Erythroblast (primary cell): ENCODE results near the gene RTN4RL1.

Source experiments
- GATA1 ChIP-seq: IDR thresholded peaks from 2 replicates; pipeline ENCODE4 v1.6.1; 2011; ENCODE audit warnings: low read depth, mild to moderate bottlenecking, control low read depth, low read length, moderate library complexity
- POLR2A ChIP-seq: IDR thresholded peaks from 2 replicates; pipeline ENCODE4 v1.6.1; 2011; ENCODE audit warnings: mild to moderate bottlenecking, low read length

- TF ChIP-seq POLR2A: no peak
- TF ChIP-seq GATA1: no peak
Measured at GRCh38 chr17:2060681-2061440, 35.7 kb upstream of the RTN4RL1 start.
